GM23248 (cell line): ENCODE data around the gene MPV17L2. TPM values are rescaled to one million over a fixed set of nuclear protein-coding genes. Genes with fewer than 3 reads are reported as not detected.

Experiments
- DNase-seq: peaks from one replicate; pipeline ENCODE4 v3.0.0-alpha.2; 2015
- H2AFZ ChIP-seq: fragments of 200-600 bp; sonication (generic); 2 replicates; pipeline ENCODE4 v1.6.1; 2016; ENCODE audit warnings: antibody characterized with exemption
- H3F3A ChIP-seq: fragments of 200-600 bp; sonication (generic); 2 replicates; pipeline ENCODE4 v1.6.1; 2016; ENCODE audit warnings: mild to moderate bottlenecking, antibody characterized with exemption, mixed run types; ENCODE audit not compliant: insufficient read depth
- H3K27ac ChIP-seq: fragments of 200-600 bp; sonication (generic); 2 replicates; pipeline ENCODE4 v1.5.1; 2016; ENCODE audit warnings: mild to moderate bottlenecking
- H3K27me3 ChIP-seq: fragments of 200-600 bp; sonication (generic); replicated peaks from 2 replicates; pipeline ENCODE4 v1.6.1; 2016; ENCODE audit warnings: mild to moderate bottlenecking; ENCODE audit not compliant: insufficient read depth
- H3K36me3 ChIP-seq: fragments of 200-600 bp; sonication (generic); 2 replicates; pipeline ENCODE4 v1.6.1; 2016; ENCODE audit warnings: low read depth, mild to moderate bottlenecking
- H3K4me1 ChIP-seq: fragments of 200-600 bp; sonication (generic); 2 replicates; pipeline ENCODE4 v1.6.1; 2016; ENCODE audit warnings: mild to moderate bottlenecking; ENCODE audit not compliant: insufficient read depth
- H3K4me2 ChIP-seq: fragments of 200-600 bp; sonication (generic); one replicate; pipeline ENCODE4 v1.6.1; 2016; ENCODE audit warnings: mild to moderate bottlenecking; ENCODE audit not compliant: unreplicated experiment
- H3K4me3 ChIP-seq: fragments of 200-600 bp; sonication (generic); 2 replicates; pipeline ENCODE4 v1.5.1; 2016; ENCODE audit warnings: mild to moderate bottlenecking
- H3K79me2 ChIP-seq: fragments of 200-600 bp; sonication (generic); 2 replicates; pipeline ENCODE4 v1.6.1; 2016; ENCODE audit warnings: mild to moderate bottlenecking; ENCODE audit not compliant: insufficient read depth
- H3K9ac ChIP-seq: fragments of 200-600 bp; sonication (generic); 2 replicates; pipeline ENCODE4 v1.6.1; 2016; ENCODE audit warnings: mild to moderate bottlenecking
- H3K9me2 ChIP-seq: fragments of 200-600 bp; sonication (generic); 2 replicates; pipeline ENCODE4 v1.6.1; 2016; ENCODE audit warnings: mixed run types, mild to moderate bottlenecking, moderate library complexity; ENCODE audit not compliant: insufficient read depth
- H3K9me3 ChIP-seq: fragments of 200-600 bp; sonication (generic); one replicate; pipeline ENCODE4 v1.6.1; 2017; ENCODE audit warnings: low read depth
- H4K20me1 ChIP-seq: fragments of 200-600 bp; sonication (generic); 2 replicates; pipeline ENCODE4 v1.6.0; 2016; ENCODE audit not compliant: insufficient read depth
- EZH2 ChIP-seq: fragments of 200-600 bp; sonication (generic); IDR thresholded peaks from 2 replicates; pipeline ENCODE4 v1.6.1; 2018; ENCODE audit warnings: antibody characterized with exemption, mild to moderate bottlenecking; ENCODE audit not compliant: insufficient read depth, poor library complexity, severe bottlenecking
- EZH2phosphoT487 ChIP-seq: fragments of 200-600 bp; sonication (generic); IDR thresholded peaks from 2 replicates; pipeline ENCODE4 v1.6.1; 2018; ENCODE audit warnings: antibody characterized with exemption, moderate library complexity, mild to moderate bottlenecking, low read depth; ENCODE audit not compliant: insufficient read depth
- WGBS, 2 experiments: methylation state at CpG; one replicate each; pipeline ENCODE4 v1.1.6; 2015 to 2017; ENCODE audit warnings: low lambda C conversion rate in 2 of 2, low coverage in 1 of 2; ENCODE audit errors: missing lambda C conversion rate in 2 of 2; 5-methylcytosine and 5-hydroxymethylcytosine counted together
- in situ Hi-C: fragments of 300-500 bp; cut with MboI; formaldehyde crosslinking; loops from 2 replicates; pipeline ENCODE4 v1.15.0; 2020
- polyA plus RNA-seq: library from polyadenylated mRNA; unstranded; fragments of >200 nt; fragmentation: Nextera tagmentation; extraction: Ambion mirVana; gene quantifications from 2 replicates; pipeline ENCODE4 v1.2.1, GENCODE V29; 2016
- small RNA-seq: library from RNA; depleted of rRNA; stranded (forward); fragments of <200 nt; gene quantifications from one replicate; pipeline ENCODE3, GENCODE V24; 2014; ENCODE audit warnings: low read depth, low replicate concordance
- total RNA-seq: library from RNA; depleted of rRNA; stranded (reverse); fragments of >200 nt; shearing (Covaris generic); gene quantifications from 2 replicates; pipeline ENCODE4 v1.2.3, GENCODE V29; 2014; rRNA removed

The MPV17L2 gene
- total and polyA plus RNA-seq, 2 experiments from 2014 or later: 21.0 to 43.2 TPM

GRCh38 chr19:18239303-18239702, 46.3 kb downstream of the MPV17L2 start:
- H3K79me2 ChIP-seq: no peaks in the 10 kb centered on the region
- peak; percentile 56 for DNase-seq
- no peak overlapping the region for H3K9ac ChIP-seq
- no peaks in the 10 kb centered on the region for H3K36me3 ChIP-seq
- H3K4me2 ChIP-seq: no peak overlapping the region
- H2AFZ ChIP-seq: no peak overlapping the region
- H4K20me1 ChIP-seq: no peaks in the 10 kb centered on the region
- WGBS, 2 experiments: 22 to 31% methylated on average over 12 of the region's 12 CpGs
- in situ Hi-C loops: no loop called here
- H3K9me2 ChIP-seq: no peaks in the 10 kb centered on the region
- TF ChIP-seq EZH2 (no peak), EZH2phosphoT487 (no peak)
- H3K4me1 ChIP-seq: no peaks in the 10 kb centered on the region
- H3K9me3 ChIP-seq: no peaks in the 10 kb centered on the region
- no peaks in the 10 kb centered on the region for H3F3A ChIP-seq
- H3K27ac ChIP-seq: no peak overlapping the region
- H3K4me3 ChIP-seq: no peak overlapping the region
- H3K27me3 ChIP-seq: no peaks in the 10 kb centered on the region

DNA sequence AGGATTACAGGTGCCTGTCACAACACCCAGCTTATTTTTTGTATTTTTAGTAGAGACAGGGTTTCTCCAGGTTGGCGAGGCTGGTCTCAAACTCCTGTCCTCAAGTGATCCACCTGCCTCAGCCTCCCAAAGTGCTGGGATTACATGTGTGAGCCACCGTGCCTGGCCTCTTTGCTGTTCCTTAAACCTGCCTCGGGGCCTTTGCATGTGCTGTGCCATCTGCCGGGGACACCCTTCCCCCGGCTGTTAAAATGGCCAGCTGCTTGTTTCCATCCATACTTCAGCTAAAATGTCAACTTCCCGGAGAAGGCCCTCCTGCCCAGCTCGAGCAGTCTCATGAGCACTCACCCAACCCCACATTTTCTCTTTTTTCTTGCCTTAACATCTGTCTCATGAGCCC, 52.3 kb downstream of the MPV17L2 start:
- Histone ChIP-seq H3K9me2 (no peaks in the 10 kb centered on the region), H4K20me1 (no peaks in the 10 kb centered on the region), H3K4me3 (no peak overlapping the region), H3K27me3 (no peaks in the 10 kb centered on the region), H3K4me1 (no peaks in the 10 kb centered on the region), H3K36me3 (no peaks in the 10 kb centered on the region), H3K9me3 (no peaks in the 10 kb centered on the region), H3K79me2 (no peaks in the 10 kb centered on the region), H3K4me2 (no peak overlapping the region), H3F3A (no peaks in the 10 kb centered on the region), H2AFZ (no peak overlapping the region), H3K9ac (no peak overlapping the region), H3K27ac (no peak overlapping the region)
- DNase-seq: no peak
- TF ChIP-seq EZH2phosphoT487 (no peak), EZH2 (no peak)
- in situ Hi-C loops: no loop called here
- WGBS, 2 experiments: 53 to 56% methylated on average over 7 of the region's 7 CpGs

Small RNA genes lying within 50 kb of the gene (small RNA-seq; reads per million reads assigned to genes)
- not detected for gene IFI30

Other genes starting within 250 kb of the MPV17L2 start
- not detected in 2 replicates for gene KCNN1, start 226.1 kb upstream of the MPV17L2 start, total RNA-seq
- not detected in 2 replicates for gene KCNN1, start 226.1 kb upstream of the MPV17L2 start, polyA plus RNA-seq
- gene ARRDC2, start 185.0 kb upstream of the MPV17L2 start, total RNA-seq: 15.9 and 19.7 TPM in 2 replicates
- 5.4 and 5.7 TPM in 2 replicates for gene ARRDC2, start 185.0 kb upstream of the MPV17L2 start, polyA plus RNA-seq
- not detected in 2 replicates for gene IL12RB1, start 106.3 kb upstream of the MPV17L2 start, total RNA-seq
- gene IL12RB1, start 106.3 kb upstream of the MPV17L2 start, polyA plus RNA-seq: not detected in 2 replicates
- gene MAST3, start 95.4 kb upstream of the MPV17L2 start, total RNA-seq: 3.2 and 3.8 TPM in 2 replicates
- 5.6 and 6.1 TPM in 2 replicates for gene MAST3, start 95.4 kb upstream of the MPV17L2 start, polyA plus RNA-seq
- 29.2 and 48.9 TPM in 2 replicates for gene PIK3R2, start 40.1 kb upstream of the MPV17L2 start, total RNA-seq
- gene PIK3R2, start 40.1 kb upstream of the MPV17L2 start, polyA plus RNA-seq: 1.5 and 1.6 TPM in 2 replicates
- gene IFI30, start 19.4 kb upstream of the MPV17L2 start, total RNA-seq: 0.86 and 15.9 TPM in 2 replicates
- gene IFI30, start 19.4 kb upstream of the MPV17L2 start, polyA plus RNA-seq: 10.3 and 14.3 TPM in 2 replicates
- 1.4 and 1.8 TPM in 2 replicates for gene RAB3A, start 10.8 kb downstream of the MPV17L2 start, total RNA-seq
- 1.9 and 2.0 TPM in 2 replicates for gene RAB3A, start 10.8 kb downstream of the MPV17L2 start, polyA plus RNA-seq
- gene PDE4C, start 33.2 kb downstream of the MPV17L2 start, total RNA-seq: under 0.01 and 0.22 TPM in 2 replicates
- gene PDE4C, start 33.2 kb downstream of the MPV17L2 start, polyA plus RNA-seq: 0.40 and 1.0 TPM in 2 replicates
- gene IQCN, start 81.2 kb downstream of the MPV17L2 start, total RNA-seq: 0.11 and 0.25 TPM in 2 replicates
- gene IQCN, start 81.2 kb downstream of the MPV17L2 start, polyA plus RNA-seq: 0.16 and 0.33 TPM in 2 replicates
- 123 and 172 TPM in 2 replicates for gene JUND, start 88.4 kb downstream of the MPV17L2 start, total RNA-seq
- 15.3 and 17.9 TPM in 2 replicates for gene JUND, start 88.4 kb downstream of the MPV17L2 start, polyA plus RNA-seq
- gene LSM4, start 129.9 kb downstream of the MPV17L2 start, total RNA-seq: 167 and 203 TPM in 2 replicates
- gene LSM4, start 129.9 kb downstream of the MPV17L2 start, polyA plus RNA-seq: 200 and 208 TPM in 2 replicates
- 12.0 and 20.5 TPM in 2 replicates for gene PGPEP1, start 147.4 kb downstream of the MPV17L2 start, total RNA-seq
- 9.4 and 14.5 TPM in 2 replicates for gene PGPEP1, start 147.4 kb downstream of the MPV17L2 start, polyA plus RNA-seq
- 27.7 and 33.3 TPM in 2 replicates for gene GDF15, start 192.9 kb downstream of the MPV17L2 start, total RNA-seq
- gene GDF15, start 192.9 kb downstream of the MPV17L2 start, polyA plus RNA-seq: 32.7 and 36.0 TPM in 2 replicates
- not detected in 2 replicates for gene LRRC25, start 204.4 kb downstream of the MPV17L2 start, total RNA-seq
- not detected in 2 replicates for gene LRRC25, start 204.4 kb downstream of the MPV17L2 start, polyA plus RNA-seq
- 156 and 169 TPM in 2 replicates for gene SSBP4, start 226.2 kb downstream of the MPV17L2 start, total RNA-seq
- 46.5 and 46.9 TPM in 2 replicates for gene SSBP4, start 226.2 kb downstream of the MPV17L2 start, polyA plus RNA-seq
- 5.5 and 8.9 TPM in 2 replicates for gene ISYNA1, start 244.9 kb downstream of the MPV17L2 start, total RNA-seq
- gene ISYNA1, start 244.9 kb downstream of the MPV17L2 start, polyA plus RNA-seq: 12.3 and 17.2 TPM in 2 replicates